Measurements from ENCODE around the gene VCL. TPM values are rescaled to one million over a fixed set of nuclear protein-coding genes. Genes with fewer than 3 reads are reported as not detected.

The VCL gene
- total RNA-seq, 4 donors from 2014 or later, result 99.2 to 120 (median 106) TPM

GRCh38 chr10:73968098-73968521 is 29.8 kb upstream of the VCL start:
- Histone ChIP-seq H3K36me3 (no peaks in the 10 kb centered on the region), H3K27me3 (no peaks in the 10 kb centered on the region), H3K9me3 (no peaks in the 10 kb centered on the region), H3K4me3 (no peak overlapping the region), H3K4me1 (peaks cover 0 to 33% (median 6%) of the 10 kb centered on the region in 4 donors), H3K27ac (peak overlapping the region in 2 of 4 donors; percentile 32 to 52)
- no peak for DNase-seq (ENCODE audit: low spot score in 2 of 2)
- WGBS, 2 donors, result 48 to 57% methylated on average over 6 of the region's 6 CpGs
- TF ChIP-seq EP300 (IDR thresholded peaks at IDR 0.05) (no peak), CTCF (IDR thresholded peaks at IDR 0.05) (no peak), POLR2A (IDR thresholded peaks at IDR 0.05) (no peak)

DNA sequence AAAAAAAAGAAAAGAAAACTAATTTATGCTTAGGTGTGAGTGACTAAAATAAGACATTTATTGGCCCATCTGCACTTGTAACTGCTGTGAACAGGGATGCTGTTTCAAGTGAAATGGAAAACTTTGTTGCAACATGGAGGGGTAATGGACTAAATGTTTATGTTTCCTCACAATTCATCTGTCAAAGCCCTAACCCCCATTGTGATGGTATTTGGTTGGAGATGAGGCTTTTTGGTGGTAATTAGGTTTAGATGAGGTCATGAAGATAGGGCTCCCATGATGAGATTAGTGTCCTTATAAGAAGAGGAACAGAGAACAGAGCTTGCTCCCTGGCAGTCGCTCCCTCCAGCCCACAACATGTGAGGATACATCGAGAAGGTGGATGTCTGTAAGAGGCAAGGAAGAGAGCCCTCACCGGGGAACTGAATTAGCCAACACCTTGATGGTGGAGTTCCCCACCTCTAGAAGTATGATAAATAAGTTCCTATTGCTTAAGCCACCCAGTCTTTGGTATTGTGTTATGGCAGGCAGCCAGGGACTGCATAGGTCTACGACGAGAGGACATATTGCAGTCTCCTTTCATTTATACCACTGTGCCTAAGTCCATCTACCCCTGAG is 28.6 kb upstream of the VCL start:
- no peaks in the 10 kb centered on the region for H3K27me3 ChIP-seq
- H3K27ac ChIP-seq, result no peak overlapping the region
- WGBS, 2 donors, result 77 to 86% methylated on average over 5 of the region's 5 CpGs
- H3K4me3 ChIP-seq, result no peak overlapping the region
- H3K9me3 ChIP-seq, result no peaks in the 10 kb centered on the region
- no peak for DNase-seq (ENCODE audit: low spot score in 2 of 2)
- no peaks in the 10 kb centered on the region for H3K36me3 ChIP-seq
- TF ChIP-seq POLR2A (IDR thresholded peaks at IDR 0.05), result no peak
- no peak for TF ChIP-seq CTCF (IDR thresholded peaks at IDR 0.05)
- no peak for TF ChIP-seq EP300 (IDR thresholded peaks at IDR 0.05)
- peaks cover 0 to 33% (median 6%) of the 10 kb centered on the region in 4 donors for H3K4me1 ChIP-seq

- no peak for DNase-seq (ENCODE audit: low spot score in 2 of 2)
- Histone ChIP-seq H3K4me3 (no peak overlapping the region), H3K9me3 (peaks cover 0 to 2% (median 0%) of the 10 kb centered on the region in 4 donors), H3K4me1 (peaks cover 0 to 27% (median 6%) of the 10 kb centered on the region in 4 donors), H3K27me3 (no peaks in the 10 kb centered on the region), H3K36me3 (no peaks in the 10 kb centered on the region), H3K27ac (no peak overlapping the region)
- TF ChIP-seq EP300 (IDR thresholded peaks at IDR 0.05) (no peak), CTCF (IDR thresholded peaks at IDR 0.05) (no peak), POLR2A (IDR thresholded peaks at IDR 0.05) (no peak)
- WGBS, 2 donors, result 66 to 71% methylated on average over 2 of the region's 2 CpGs
Observed at GRCh38 chr10:73970845-73971244, 27.1 kb upstream of the VCL start.

GRCh38 chr10:73971636-73972354 is 26.1 kb upstream of the VCL start:
- Histone ChIP-seq H3K4me1 (peaks cover 0 to 17% (median 4%) of the 10 kb centered on the region in 4 donors), H3K9me3 (peaks cover 0 to 2% (median 0%) of the 10 kb centered on the region in 4 donors), H3K4me3 (no peak overlapping the region), H3K36me3 (no peaks in the 10 kb centered on the region), H3K27me3 (no peaks in the 10 kb centered on the region), H3K27ac (no peak overlapping the region)
- WGBS, 2 donors, result 89 to 90% methylated on average over 2 of the region's 2 CpGs
- TF ChIP-seq CTCF (IDR thresholded peaks at IDR 0.05), result no peak
- no peak for TF ChIP-seq EP300 (IDR thresholded peaks at IDR 0.05)
- TF ChIP-seq POLR2A (IDR thresholded peaks at IDR 0.05), result no peak
- no peak for DNase-seq (ENCODE audit: low spot score in 2 of 2)

GRCh38 chr10:73973427-73973826 is 24.5 kb upstream of the VCL start:
- no peak for DNase-seq (ENCODE audit: low spot score in 2 of 2)
- WGBS, 2 donors, result 97 to 98% methylated on average over 2 of the region's 2 CpGs
- no peaks in the 10 kb centered on the region for H3K36me3 ChIP-seq
- H3K9me3 ChIP-seq, result peaks cover 0 to 2% (median 0%) of the 10 kb centered on the region in 4 donors
- TF ChIP-seq EP300 (IDR thresholded peaks at IDR 0.05), result no peak
- no peak for TF ChIP-seq CTCF (IDR thresholded peaks at IDR 0.05)
- TF ChIP-seq POLR2A (IDR thresholded peaks at IDR 0.05), result no peak
- H3K27ac ChIP-seq, result no peak overlapping the region
- H3K4me3 ChIP-seq, result no peak overlapping the region
- H3K4me1 ChIP-seq, result peaks cover 0 to 3% (median under 1%) of the 10 kb centered on the region in 4 donors
- H3K27me3 ChIP-seq, result no peaks in the 10 kb centered on the region
